Lower leg skin (tissue), 4 donors: Measurements from ENCODE around the gene DLST. TPM values are rescaled to one million over a fixed set of nuclear protein-coding genes. Genes with fewer than 3 reads are reported as not detected.
A peak's percentile ranks its signal among the peaks of the same experiment; 100 is the strongest.

Experiments used
- DNase-seq, 2 donors: peaks; one replicate each; pipeline ENCODE4 v3.0.0-alpha.2; 2019; ENCODE audit warnings: low spot score in 2 of 2
- H3K4me3 ChIP-seq: fragments of 200-600 bp; sonication (generic); 2 replicates; pipeline ENCODE4 v1.5.1; 2017; ENCODE audit warnings: mild to moderate bottlenecking, low read depth; ENCODE audit not compliant: poor library complexity, severe bottlenecking
- CTCF ChIP-seq, 3 donors: fragments of 450-650 bp; IDR thresholded peaks; one replicate each; pipeline ENCODE4 v1.5.1; 2016; ENCODE audit warnings: antibody characterized with exemption in 3 of 3, mild to moderate bottlenecking in 3 of 3, moderate library complexity in 2 of 3
- POLR2A ChIP-seq, 2 donors: fragments of 450-650 bp; IDR thresholded peaks; one replicate each; pipeline ENCODE4 v1.6.1; 2016 to 2017; ENCODE audit warnings: antibody characterized with exemption in 2 of 2, mild to moderate bottlenecking in 1 of 2, moderate library complexity in 1 of 2
- WGBS, 2 donors: methylation state at CpG; one replicate each; pipeline ENCODE4 v1.1.5; 2018; 5-methylcytosine and 5-hydroxymethylcytosine counted together
- intact Hi-C: fragments of 100-400 bp; cut with DNase I; formaldehyde crosslinking; loops from one replicate; pipeline ENCODE4 v1.15.0; 2023; ENCODE audit warnings: low total_unique reads
- total RNA-seq, 4 donors: library from RNA; depleted of rRNA; stranded (reverse); fragments of >200 nt; gene quantifications; one replicate each; pipeline ENCODE4 v1.1.0, GENCODE V29; 2016

The DLST gene
- total RNA-seq, 4 donors from 2014 or later = 65.0 to 126 (median 73.8) TPM

GRCh38 chr14:74912111-74912510 is 30.4 kb downstream of the DLST start:
- TF ChIP-seq POLR2A (IDR thresholded peaks at IDR 0.05) = no peak
- TF ChIP-seq CTCF (IDR thresholded peaks at IDR 0.05) = no peak
- DNase-seq = peak in 1 of 2 donors; percentile 76
- intact Hi-C loops = loop anchor here (10.0 kb wide), 1 partner anchor 173 kb away; no protein-coding TSS in a partner anchor
- H3K4me3 ChIP-seq = no peak overlapping the region
- WGBS, 2 donors = 83 to 97% methylated on average over 1 to 6 of the region's 6 CpGs

- DNase-seq = peak in 1 of 2 donors; percentile 76
- intact Hi-C loops = loop anchor here (10.0 kb wide), 1 partner anchor 172 kb away; no protein-coding TSS in a partner anchor
- WGBS, 2 donors = 78 to 88% methylated on average over 10 of the region's 10 CpGs
- no peak overlapping the region for H3K4me3 ChIP-seq
- TF ChIP-seq POLR2A (IDR thresholded peaks at IDR 0.05) (no peak), CTCF (IDR thresholded peaks at IDR 0.05) (no peak)
These were observed 31.1 kb downstream of the DLST start for GRCh38 chr14:74912801-74913200.

GRCh38 chr14:74913393-74913910 is 31.7 kb downstream of the DLST start:
- WGBS, 2 donors = 61 to 74% methylated on average over 5 of the region's 5 CpGs
- intact Hi-C loops = loop anchor here (10.0 kb wide), 1 partner anchor 171 kb away; no protein-coding TSS in a partner anchor
- no peak for TF ChIP-seq CTCF (IDR thresholded peaks at IDR 0.05)

GRCh38 chr14:74913986-74914573 is 32.4 kb downstream of the DLST start:
- no peak overlapping the region for H3K4me3 ChIP-seq
- TF ChIP-seq CTCF (IDR thresholded peaks at IDR 0.05) (peak in 1 of 3 donors; percentile 38), POLR2A (IDR thresholded peaks at IDR 0.05) (no peak)
- intact Hi-C loops = loop anchor here (10.0 kb wide), 1 partner anchor 171 kb away; no protein-coding TSS in a partner anchor
- DNase-seq = peak; percentile 79 to 93
- WGBS, 2 donors = 28 to 37% methylated on average over 6 of the region's 6 CpGs

More at GRCh38 chr14:74913393-74913910, 31.7 kb downstream of the DLST start:
- no peak overlapping the region for H3K4me3 ChIP-seq
- DNase-seq = no peak

GRCh38 chr14:74915426-74915825 is 33.7 kb downstream of the DLST start:
- TF ChIP-seq CTCF (IDR thresholded peaks at IDR 0.05) (no peak), POLR2A (IDR thresholded peaks at IDR 0.05) (no peak)
- intact Hi-C loops = loop anchor here (10.0 kb wide), 1 partner anchor 169 kb away; no protein-coding TSS in a partner anchor
- no peak overlapping the region for H3K4me3 ChIP-seq
- peak in 1 of 2 donors; percentile 80 for DNase-seq
- WGBS, 2 donors = 59 to 67% methylated on average over 4 of the region's 4 CpGs
